Loucy (cell line): ENCODE results near the gene TBC1D1.

ENCODE experiments used
- H2AFZ ChIP-seq: fragments of 200-600 bp; sonication (generic); 2 replicates; pipeline ENCODE4 v1.6.0; 2016; ENCODE audit warnings: antibody characterized with exemption, mild to moderate bottlenecking, low read length, moderate library complexity
- H3F3A ChIP-seq: fragments of 200-600 bp; 2 replicates; pipeline ENCODE4 v1.6.0; 2016; ENCODE audit warnings: antibody characterized with exemption, low read depth, mild to moderate bottlenecking
- H3K27me3 ChIP-seq: fragments of 200-600 bp; sonication (generic); 2 replicates; pipeline ENCODE4 v1.6.1; 2014; ENCODE audit warnings: low read length, mild to moderate bottlenecking; ENCODE audit not compliant: insufficient read depth, poor library complexity, severe bottlenecking
- H3K36me3 ChIP-seq: fragments of 200-600 bp; sonication (generic); 2 replicates; pipeline ENCODE4 v1.6.1; 2016; ENCODE audit warnings: low read length; ENCODE audit not compliant: insufficient read depth
- H3K4me1 ChIP-seq: fragments of 200-600 bp; sonication (generic); 2 replicates; pipeline ENCODE4 v1.5.1; 2014; ENCODE audit warnings: low read length, mild to moderate bottlenecking; ENCODE audit not compliant: insufficient read depth, poor library complexity, severe bottlenecking
- H3K4me2 ChIP-seq: fragments of 200-600 bp; sonication (generic); 2 replicates; pipeline ENCODE4 v1.6.0; 2014; ENCODE audit warnings: antibody characterized with exemption, low read length, low read depth, mild to moderate bottlenecking; ENCODE audit not compliant: poor library complexity, severe bottlenecking
- H3K4me3 ChIP-seq: fragments of 200-600 bp; sonication (generic); 2 replicates; pipeline ENCODE4 v1.5.1; 2014; ENCODE audit warnings: low read length, mild to moderate bottlenecking, mixed read lengths; ENCODE audit not compliant: poor library complexity, severe bottlenecking
- H3K79me2 ChIP-seq: fragments of 200-600 bp; sonication (generic); 2 replicates; pipeline ENCODE4 v1.6.1; 2014; ENCODE audit warnings: low read length; ENCODE audit not compliant: insufficient read depth
- H3K9ac ChIP-seq: fragments of 200-600 bp; sonication (generic); 2 replicates; pipeline ENCODE4 v1.6.0; 2014; ENCODE audit warnings: mild to moderate bottlenecking, low read depth, low read length, moderate library complexity; ENCODE audit not compliant: poor library complexity, severe bottlenecking
- H3K9me2 ChIP-seq: fragments of 200-600 bp; sonication (generic); replicated peaks from 2 replicates; pipeline ENCODE4 v1.6.1; 2016; ENCODE audit warnings: low read depth, low read length, mixed read lengths
- H3K9me3 ChIP-seq: fragments of 200-600 bp; sonication (generic); 2 replicates; pipeline ENCODE4 v1.6.1; 2014; ENCODE audit warnings: mild to moderate bottlenecking, antibody characterized with exemption, low read length, low read depth; ENCODE audit not compliant: insufficient read depth
- H4K20me1 ChIP-seq: fragments of 200-600 bp; sonication (generic); 2 replicates; pipeline ENCODE4 v1.6.0; 2014; ENCODE audit warnings: antibody characterized with exemption, low read length, mild to moderate bottlenecking; ENCODE audit not compliant: insufficient read depth, poor library complexity, severe bottlenecking
- CTCF ChIP-seq: fragments of 200-600 bp; sonication (generic); conservative IDR thresholded peaks from 2 replicates; pipeline ENCODE4 v1.5.1; 2014; ENCODE audit warnings: mild to moderate bottlenecking, antibody characterized with exemption, low read length
- EZH2phosphoT487 ChIP-seq: fragments of 200-600 bp; IDR thresholded peaks from 2 replicates; pipeline ENCODE4 v1.6.1; 2018; ENCODE audit warnings: antibody characterized with exemption, mild to moderate bottlenecking, moderate library complexity, borderline replicate concordance

Gene TBC1D1

GRCh38 chr4:38120772-38121171 is 229.9 kb downstream of the TBC1D1 start:
- no peak overlapping the region for H3K4me2 ChIP-seq
- H3K36me3 ChIP-seq = peaks cover 56% of the 10 kb centered on the region; the same call in 1 of the 2 replicates
- no peaks in the 10 kb centered on the region for H3K9me3 ChIP-seq
- no peak overlapping the region for H2AFZ ChIP-seq
- no peak overlapping the region for H3K9ac ChIP-seq
- H3K4me3 ChIP-seq = no peak overlapping the region
- H3K4me1 ChIP-seq = no peaks in the 10 kb centered on the region
- H3K9me2 ChIP-seq = no peaks in the 10 kb centered on the region
- no peaks in the 10 kb centered on the region for H4K20me1 ChIP-seq
- no peaks in the 10 kb centered on the region for H3K79me2 ChIP-seq
- no peaks in the 10 kb centered on the region for H3K27me3 ChIP-seq
- no peak for TF ChIP-seq EZH2phosphoT487
- TF ChIP-seq CTCF = no peak
- H3F3A ChIP-seq = no peaks in the 10 kb centered on the region

GRCh38 chr4:38122060-38122459 is 231.2 kb downstream of the TBC1D1 start:
- H3F3A ChIP-seq = no peaks in the 10 kb centered on the region
- H3K4me1 ChIP-seq = no peaks in the 10 kb centered on the region
- no peaks in the 10 kb centered on the region for H3K27me3 ChIP-seq
- H4K20me1 ChIP-seq = no peaks in the 10 kb centered on the region
- no peak overlapping the region for H3K4me2 ChIP-seq
- H2AFZ ChIP-seq = no peak overlapping the region
- no peak overlapping the region for H3K9ac ChIP-seq
- no peaks in the 10 kb centered on the region for H3K9me3 ChIP-seq
- H3K4me3 ChIP-seq = no peak overlapping the region
- no peaks in the 10 kb centered on the region for H3K9me2 ChIP-seq
- no peak for TF ChIP-seq EZH2phosphoT487
- no peak for TF ChIP-seq CTCF
- peaks cover 45% of the 10 kb centered on the region; the same call in 1 of the 2 replicates for H3K36me3 ChIP-seq
- H3K79me2 ChIP-seq = no peaks in the 10 kb centered on the region

GRCh38 chr4:38123555-38123954 is 232.7 kb downstream of the TBC1D1 start:
- H3F3A ChIP-seq = no peaks in the 10 kb centered on the region
- no peaks in the 10 kb centered on the region for H3K4me1 ChIP-seq
- H3K9me3 ChIP-seq = no peaks in the 10 kb centered on the region
- H3K9me2 ChIP-seq = no peaks in the 10 kb centered on the region
- H2AFZ ChIP-seq = no peak overlapping the region
- no peak overlapping the region for H3K9ac ChIP-seq
- no peaks in the 10 kb centered on the region for H3K79me2 ChIP-seq
- TF ChIP-seq EZH2phosphoT487 (no peak), CTCF (no peak)
- no peaks in the 10 kb centered on the region for H3K27me3 ChIP-seq
- no peaks in the 10 kb centered on the region for H4K20me1 ChIP-seq
- no peak overlapping the region for H3K4me2 ChIP-seq
- H3K36me3 ChIP-seq = peaks cover 31% of the 10 kb centered on the region; the same call in 1 of the 2 replicates
- H3K4me3 ChIP-seq = no peak overlapping the region
